CD4-positive, alpha-beta T cell treated with Interferon gamma for 1 hour (primary cell): ENCODE data around the gene FAM184B.

ENCODE experiments used
- DNase-seq: peaks from one replicate; pipeline ENCODE4 v3.0.0-alpha.2; 2020

The FAM184B gene

GRCh38 chr4:17771284-17771908 lies 10.0 kb downstream of the FAM184B start:
- no peak for DNase-seq

GRCh38 chr4:17770845-17771244 lies 10.6 kb downstream of the FAM184B start:
- no peak for DNase-seq

GRCh38 chr4:17769406-17770174 lies 11.8 kb downstream of the FAM184B start:
- no peak for DNase-seq

- DNase-seq, result no peak
Measured at GRCh38 chr4:17766826-17767458, 14.5 kb downstream of the FAM184B start.

- DNase-seq, result no peak
Measured at GRCh38 chr4:17765514-17766286, 15.7 kb downstream of the FAM184B start.

GRCh38 chr4:17763931-17764330 lies 17.5 kb downstream of the FAM184B start:
- no peak for DNase-seq

GRCh38 chr4:17763416-17763815 lies 18.0 kb downstream of the FAM184B start:
- no peak for DNase-seq

- DNase-seq, result no peak
Measured at GRCh38 chr4:17762726-17763125, 18.7 kb downstream of the FAM184B start.

- DNase-seq, result no peak
Measured at GRCh38 chr4:17761062-17761461, 20.4 kb downstream of the FAM184B start.

- no peak for DNase-seq
Measured at GRCh38 chr4:17760626-17761025, 20.8 kb downstream of the FAM184B start.

- no peak for DNase-seq
Measured at GRCh38 chr4:17758485-17758884, 22.9 kb downstream of the FAM184B start.

GRCh38 chr4:17757621-17758020 lies 23.8 kb downstream of the FAM184B start:
- DNase-seq, result no peak

GRCh38 chr4:17753646-17754045 lies 27.8 kb downstream of the FAM184B start:
- no peak for DNase-seq

GRCh38 chr4:17740702-17741101 lies 40.7 kb downstream of the FAM184B start:
- DNase-seq, result no peak

GRCh38 chr4:17736484-17736883 lies 44.9 kb downstream of the FAM184B start:
- no peak for DNase-seq

- no peak for DNase-seq
Measured at GRCh38 chr4:17726911-17727310, 54.5 kb downstream of the FAM184B start.

GRCh38 chr4:17723648-17724047 lies 57.8 kb downstream of the FAM184B start:
- DNase-seq, result no peak

- no peak for DNase-seq
Measured at GRCh38 chr4:17722356-17722700, 59.1 kb downstream of the FAM184B start.

GRCh38 chr4:17721496-17722355 lies 59.7 kb downstream of the FAM184B start:
- DNase-seq, result no peak

GRCh38 chr4:17719106-17719505 lies 62.3 kb downstream of the FAM184B start:
- no peak for DNase-seq

GRCh38 chr4:17718471-17718870 lies 63.0 kb downstream of the FAM184B start:
- DNase-seq, result no peak

- no peak for DNase-seq
Measured at GRCh38 chr4:17717301-17717700, 64.1 kb downstream of the FAM184B start.

GRCh38 chr4:17715511-17715910 lies 65.9 kb downstream of the FAM184B start:
- DNase-seq, result no peak
